T-cell (primary cell): ENCODE data around the gene NTM. TPM values are rescaled to one million over a fixed set of nuclear protein-coding genes. Genes with fewer than 3 reads are reported as not detected.

Experiments used
- ATAC-seq, 4 experiments: fragments of 200-7000 bp in 3 of 4; fragments of 150-1000 bp in 1 of 4; cut with Tn5 transposase; replicated peaks in 1 of 4; 1 replicate in 3 of 4; 2 replicates in 1 of 4; pipeline ENCODE4 v1.10.0; 2021; ENCODE audit warnings: moderate library complexity in 3 of 4, mild to moderate bottlenecking in 2 of 4, moderate number of reproducible peaks in 1 of 4
- CTCF ChIA-PET, 2 donors: fragments of 300-600 bp; sonication (Branson Sonifier 250); formaldehyde crosslinking; loops; one replicate each; lab custom pipeline; 2022; ENCODE audit warnings: antibody characterized with exemption in 2 of 2; lab: Charles Lee
- POLR2A ChIA-PET, 2 donors: fragments of 300-600 bp; sonication (Branson Sonifier 250); formaldehyde crosslinking; loops; one replicate each; lab custom pipeline; 2022; ENCODE audit warnings: antibody characterized with exemption in 2 of 2; lab: Charles Lee
- DNase-seq, 35 experiments: peaks; one replicate each; pipeline versions ENCODE4 v3.0.0 to v3.0.0-alpha.2; 2013 to 2023
- H3K27ac ChIP-seq: one replicate; pipeline ENCODE4 v1.5.1; 2013; ENCODE audit warnings: low read length
- H3K27me3 ChIP-seq, 2 experiments: replicated peaks in 1 of 2; 1 replicate in 1 of 2; 2 replicates in 1 of 2; pipeline versions ENCODE4 v1.6.1 to v1.7.0; 2013; ENCODE audit warnings: low read length in 1 of 2, mixed read lengths in 1 of 2; ENCODE audit not compliant: control insufficient read depth in 2 of 2, insufficient read depth in 2 of 2; ENCODE audit errors: extremely low read depth in 1 of 2
- H3K36me3 ChIP-seq, 2 donors: 1 replicate in 1 of 2; 2 replicates in 1 of 2; pipeline versions ENCODE4 v1.6.1 to v1.7.0; 2013; ENCODE audit warnings: low read length in 1 of 2; ENCODE audit not compliant: control insufficient read depth in 2 of 2, insufficient read depth in 1 of 2; ENCODE audit errors: extremely low read depth in 1 of 2
- H3K4me1 ChIP-seq, 2 experiments: 1 replicate in 1 of 2; 2 replicates in 1 of 2; pipeline versions ENCODE4 v1.6.1 to v1.7.0; 2013; ENCODE audit warnings: low read length in 2 of 2, mixed read lengths in 1 of 2; ENCODE audit not compliant: insufficient read depth in 2 of 2, control insufficient read depth in 1 of 2; ENCODE audit errors: extremely low read depth in 1 of 2
- H3K4me3 ChIP-seq, 2 donors: 1 replicate in 1 of 2; 2 replicates in 1 of 2; pipeline versions ENCODE4 v1.5.1 to v1.7.0; 2013; ENCODE audit warnings: mild to moderate bottlenecking in 2 of 2, low read length in 1 of 2, moderate library complexity in 1 of 2; ENCODE audit not compliant: control insufficient read depth in 1 of 2; ENCODE audit errors: extremely low read depth in 1 of 2
- H3K9me3 ChIP-seq: 2 replicates; pipeline ENCODE4 v1.7.0; 2013
- H3K27ac Mint-ChIP-seq, 2 donors: one replicate each; pipeline ENCODE4 v1.8.0; 2020 to 2021; ENCODE audit warnings: mild to moderate bottlenecking in 2 of 2, mixed read lengths in 2 of 2
- H3K27me3 Mint-ChIP-seq, 2 donors: one replicate each; pipeline ENCODE4 v1.8.0; 2021 to 2022; ENCODE audit warnings: mixed read lengths in 2 of 2
- H3K36me3 Mint-ChIP-seq: one replicate; pipeline ENCODE4 v1.8.0; 2021; ENCODE audit warnings: mixed read lengths
- H3K4me1 Mint-ChIP-seq, 3 donors: one replicate each; pipeline ENCODE4 v1.8.0; 2020 to 2022; ENCODE audit warnings: mixed read lengths in 3 of 3, mild to moderate bottlenecking in 1 of 3
- H3K4me3 Mint-ChIP-seq, 3 donors: one replicate each; pipeline ENCODE4 v1.8.0; 2020 to 2022; ENCODE audit warnings: mild to moderate bottlenecking in 3 of 3, mixed read lengths in 3 of 3, moderate library complexity in 3 of 3
- H3K9me3 Mint-ChIP-seq, 3 donors: one replicate each; pipeline ENCODE4 v1.8.0; 2020 to 2022; ENCODE audit warnings: mixed read lengths in 3 of 3
- WGBS: methylation state at CpG from one replicate; pipeline ENCODE4 v1.1.5; 2013; ENCODE audit warnings: missing lambda C conversion rate; ENCODE audit not compliant: insufficient coverage; 5-methylcytosine and 5-hydroxymethylcytosine counted together
- total RNA-seq, 35 experiments: library from RNA in 6 of 35; stranded (reverse) in 6 of 35; fragments of 120-200 nt in 1 of 35; gene quantifications; one replicate each; pipeline versions ENCODE4 v1.2.1 to v1.2.4 and lab custom pipeline; 2013 to 2026

NTM gene
- total RNA-seq, 5 donors from 2014 or later (not counting 1 experiment from before 2014, with no cell fraction given) = not detected

GRCh38 chr11:132242632-132243031 lies 872.2 kb downstream of the NTM start:
- no peaks in the 10 kb centered on the region for H3K27me3 Mint-ChIP-seq
- H3K9me3 ChIP-seq = no peaks in the 10 kb centered on the region
- H3K36me3 Mint-ChIP-seq = no peaks in the 10 kb centered on the region
- H3K36me3 ChIP-seq = no peaks in the 10 kb centered on the region
- ATAC-seq (no peak), DNase-seq (no peak)
- no peaks in the 10 kb centered on the region for H3K4me1 Mint-ChIP-seq
- no peaks in the 10 kb centered on the region for H3K4me1 ChIP-seq
- ChIA-PET POLR2A (no interaction called here), CTCF (no interaction called here)
- WGBS = 71% methylated on average over 5 of the region's 5 CpGs
- peaks cover 0 to 3% (median 0%) of the 10 kb centered on the region in 3 donors for H3K9me3 Mint-ChIP-seq
- H3K4me3 ChIP-seq = no peak overlapping the region
- H3K27ac ChIP-seq = no peak overlapping the region
- peaks cover 0 to 7% of the 10 kb centered on the region in 2 experiments for H3K27me3 ChIP-seq
- H3K4me3 Mint-ChIP-seq = no peak overlapping the region
- H3K27ac Mint-ChIP-seq = no peak overlapping the region

- Mint-ChIP-seq H3K36me3 (no peaks in the 10 kb centered on the region), H3K27ac (no peak overlapping the region), H3K4me1 (no peaks in the 10 kb centered on the region), H3K27me3 (no peaks in the 10 kb centered on the region), H3K4me3 (no peak overlapping the region), H3K9me3 (peaks cover 0 to 4% (median 3%) of the 10 kb centered on the region in 3 donors)
- ChIA-PET POLR2A (no interaction called here), CTCF (no interaction called here)
- Histone ChIP-seq H3K36me3 (no peaks in the 10 kb centered on the region), H3K27ac (no peak overlapping the region), H3K9me3 (no peaks in the 10 kb centered on the region), H3K4me1 (no peaks in the 10 kb centered on the region), H3K27me3 (peaks cover 0 to 7% of the 10 kb centered on the region in 2 experiments), H3K4me3 (no peak overlapping the region)
- DNase-seq (no peak), ATAC-seq (no peak)
- 68% methylated on average over 12 of the region's 13 CpGs for WGBS
Observed at GRCh38 chr11:132244846-132245245, 874.4 kb downstream of the NTM start.

GRCh38 chr11:132245403-132246385 lies 875.3 kb downstream of the NTM start:
- no peak overlapping the region for H3K4me3 Mint-ChIP-seq
- Histone ChIP-seq H3K27ac (no peak overlapping the region), H3K4me3 (no peak overlapping the region), H3K27me3 (peaks cover 0 to 7% of the 10 kb centered on the region in 2 experiments), H3K4me1 (no peaks in the 10 kb centered on the region), H3K9me3 (no peaks in the 10 kb centered on the region), H3K36me3 (no peaks in the 10 kb centered on the region)
- H3K27ac Mint-ChIP-seq = no peak overlapping the region
- POLR2A ChIA-PET = no interaction called here
- no peak for DNase-seq
- peaks cover 0 to 4% (median 3%) of the 10 kb centered on the region in 3 donors for H3K9me3 Mint-ChIP-seq
- 88% methylated on average over 24 of the region's 33 CpGs for WGBS
- H3K27me3 Mint-ChIP-seq = no peaks in the 10 kb centered on the region
- no peaks in the 10 kb centered on the region for H3K36me3 Mint-ChIP-seq
- CTCF ChIA-PET = no interaction called here
- no peak for ATAC-seq
- no peaks in the 10 kb centered on the region for H3K4me1 Mint-ChIP-seq

GRCh38 chr11:132248580-132248979 lies 878.2 kb downstream of the NTM start:
- CTCF ChIA-PET = no interaction called here
- Mint-ChIP-seq H3K4me3 (no peak overlapping the region), H3K4me1 (no peaks in the 10 kb centered on the region), H3K36me3 (no peaks in the 10 kb centered on the region), H3K9me3 (peaks cover 0 to 4% (median 2%) of the 10 kb centered on the region in 3 donors), H3K27me3 (no peaks in the 10 kb centered on the region), H3K27ac (no peak overlapping the region)
- no peak overlapping the region for H3K27ac ChIP-seq
- DNase-seq (no peak), ATAC-seq (no peak)
- WGBS = 69% methylated on average over 4 of the region's 6 CpGs
- no peaks in the 10 kb centered on the region for H3K36me3 ChIP-seq
- H3K4me3 ChIP-seq = no peak overlapping the region
- POLR2A ChIA-PET = interaction anchor here in 1 of 2 donors (0.7 kb wide), 1 partner anchor 118 kb away, joined by 3 read pairs; no protein-coding TSS in a partner anchor
- H3K4me1 ChIP-seq = no peaks in the 10 kb centered on the region
- H3K27me3 ChIP-seq = peaks cover 0 to 5% of the 10 kb centered on the region in 2 experiments
- no peaks in the 10 kb centered on the region for H3K9me3 ChIP-seq

GRCh38 chr11:132249256-132249655 lies 878.8 kb downstream of the NTM start:
- WGBS = 67% methylated on average over 3 of the region's 5 CpGs
- DNase-seq (no peak), ATAC-seq (no peak)
- no peak overlapping the region for H3K27ac Mint-ChIP-seq
- Histone ChIP-seq H3K4me1 (no peaks in the 10 kb centered on the region), H3K36me3 (no peaks in the 10 kb centered on the region), H3K4me3 (no peak overlapping the region), H3K9me3 (no peaks in the 10 kb centered on the region), H3K27ac (no peak overlapping the region), H3K27me3 (no peaks in the 10 kb centered on the region)
- H3K36me3 Mint-ChIP-seq = no peaks in the 10 kb centered on the region
- no peaks in the 10 kb centered on the region for H3K4me1 Mint-ChIP-seq
- POLR2A ChIA-PET = no interaction called here
- no peak overlapping the region for H3K4me3 Mint-ChIP-seq
- no peaks in the 10 kb centered on the region for H3K27me3 Mint-ChIP-seq
- peaks cover 0 to 4% (median 2%) of the 10 kb centered on the region in 3 donors for H3K9me3 Mint-ChIP-seq
- CTCF ChIA-PET = no interaction called here

GRCh38 chr11:132251061-132251460 lies 880.6 kb downstream of the NTM start:
- H3K27ac ChIP-seq = no peak overlapping the region
- CTCF ChIA-PET = interaction anchor here in 1 of 2 donors (0.7 kb wide), 1 partner anchor 50 kb away, joined by 4 read pairs; no protein-coding TSS in a partner anchor

More at GRCh38 chr11:132251061-132251460, 880.6 kb downstream of the NTM start:
- Histone ChIP-seq H3K36me3 (no peaks in the 10 kb centered on the region), H3K9me3 (no peaks in the 10 kb centered on the region), H3K4me1 (no peaks in the 10 kb centered on the region), H3K27me3 (no peaks in the 10 kb centered on the region), H3K4me3 (no peak overlapping the region)
- POLR2A ChIA-PET = no interaction called here
- H3K36me3 Mint-ChIP-seq = no peaks in the 10 kb centered on the region
- H3K4me1 Mint-ChIP-seq = no peaks in the 10 kb centered on the region
- no peaks in the 10 kb centered on the region for H3K27me3 Mint-ChIP-seq
- H3K9me3 Mint-ChIP-seq = peaks cover 0 to 4% (median 2%) of the 10 kb centered on the region in 3 donors
- no peak overlapping the region for H3K4me3 Mint-ChIP-seq
- no peak overlapping the region for H3K27ac Mint-ChIP-seq
- DNase-seq = no peak
- 100% methylated on average over 1 of the region's 1 CpG for WGBS
- ATAC-seq = no peak
